GM19324 (cell line): ENCODE measurements around the gene ROMO1.

Experiments used
- ATAC-seq: cut with Tn5 transposase; IDR thresholded peaks from one replicate; pipeline ENCODE4 v1.9.1; 2021; ENCODE audit warnings: mild to moderate bottlenecking, moderate library complexity; ENCODE audit not compliant: unreplicated experiment, low FRiP score

ROMO1 gene

GRCh38 chr20:35729283-35729807 is 30.1 kb downstream of the ROMO1 start:
- no peak for ATAC-seq

GRCh38 chr20:35729836-35730582 is 30.8 kb downstream of the ROMO1 start:
- no peak for ATAC-seq

GRCh38 chr20:35730583-35731468 is 31.6 kb downstream of the ROMO1 start:
- no peak for ATAC-seq

GRCh38 chr20:35731469-35731788 is 32.2 kb downstream of the ROMO1 start:
- no peak for ATAC-seq

- no peak for ATAC-seq
These were observed 32.8 kb downstream of the ROMO1 start for GRCh38 chr20:35731862-35732643.

GRCh38 chr20:35732644-35732982 is 33.4 kb downstream of the ROMO1 start:
- ATAC-seq, result no peak

- no peak for ATAC-seq
These were observed 35.2 kb downstream of the ROMO1 start for GRCh38 chr20:35734374-35734773.

- no peak for ATAC-seq
These were observed 35.8 kb downstream of the ROMO1 start for GRCh38 chr20:35734777-35735649.

GRCh38 chr20:35735826-35736470 is 36.7 kb downstream of the ROMO1 start:
- no peak for ATAC-seq

- ATAC-seq, result no peak
These were observed 38.7 kb downstream of the ROMO1 start for GRCh38 chr20:35737865-35738333.

GRCh38 chr20:35738410-35739179 is 39.4 kb downstream of the ROMO1 start:
- no peak for ATAC-seq

- ATAC-seq, result no peak
These were observed 40.3 kb downstream of the ROMO1 start for GRCh38 chr20:35739294-35740163.

GRCh38 chr20:35741892-35742740 is 42.9 kb downstream of the ROMO1 start, which contains the start of gene RBM39:
RBM39 (minus strand) TSS chr20:35742260; CDS start chr20:35740874, 1,386 bp downstream.
- peak; percentile 88 for ATAC-seq

- ATAC-seq, result no peak
These were observed 43.7 kb downstream of the ROMO1 start for GRCh38 chr20:35742741-35743523.

GRCh38 chr20:35743693-35744491 is 44.7 kb downstream of the ROMO1 start:
- ATAC-seq, result no peak
